NCI-H187 treated with DMSO at 0.1 percent for 48 hours (cell line): ENCODE measurements around the gene PC.
"Not testable (repeated sequence)": the region's sequence is repeated elsewhere in the genome, so short reads cannot be mapped to it uniquely, and the experiment has no call there.

Experiments used
- DNase-seq: peaks from one replicate; lab custom pipeline; 2025; lab: John Stamatoyannopoulos, UW

Gene PC

DNA sequence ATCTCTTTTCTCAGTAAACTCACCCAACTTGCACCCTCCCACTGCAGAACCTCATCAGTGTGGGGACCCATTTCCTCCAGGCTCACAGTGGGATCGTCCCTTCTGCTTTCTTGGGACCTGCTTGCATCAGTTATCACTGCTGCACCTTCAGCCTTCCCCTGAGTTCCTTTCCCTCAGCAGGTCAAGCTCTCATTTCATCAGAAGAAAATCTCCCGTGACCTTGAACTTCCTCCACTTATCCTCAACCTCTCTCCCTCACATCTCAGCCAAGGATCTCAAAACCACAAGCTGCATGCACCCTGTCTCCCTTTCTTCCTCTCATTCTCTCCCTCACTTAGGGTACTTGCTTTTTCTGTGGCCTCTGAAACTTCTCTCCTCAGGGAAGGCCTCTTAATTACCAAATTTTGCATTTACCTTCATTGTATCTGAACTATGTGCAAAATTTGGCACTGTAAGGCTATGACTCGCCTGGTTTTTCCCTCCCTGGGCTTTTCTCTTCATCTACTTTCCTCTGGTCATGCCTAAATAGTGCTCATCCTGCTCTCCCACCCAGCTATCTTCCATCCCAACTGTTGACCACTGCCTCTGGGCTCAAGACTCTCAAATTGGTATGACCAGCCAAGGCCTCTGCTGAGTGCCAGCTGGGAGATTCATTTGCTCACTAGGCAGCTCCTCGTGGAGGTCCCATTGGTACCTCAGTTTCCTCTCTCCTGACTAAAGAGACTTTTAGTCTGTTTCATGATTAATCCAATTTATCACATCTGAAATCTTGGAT, 117.7 kb downstream of the PC start:
- no peak for DNase-seq

DNA sequence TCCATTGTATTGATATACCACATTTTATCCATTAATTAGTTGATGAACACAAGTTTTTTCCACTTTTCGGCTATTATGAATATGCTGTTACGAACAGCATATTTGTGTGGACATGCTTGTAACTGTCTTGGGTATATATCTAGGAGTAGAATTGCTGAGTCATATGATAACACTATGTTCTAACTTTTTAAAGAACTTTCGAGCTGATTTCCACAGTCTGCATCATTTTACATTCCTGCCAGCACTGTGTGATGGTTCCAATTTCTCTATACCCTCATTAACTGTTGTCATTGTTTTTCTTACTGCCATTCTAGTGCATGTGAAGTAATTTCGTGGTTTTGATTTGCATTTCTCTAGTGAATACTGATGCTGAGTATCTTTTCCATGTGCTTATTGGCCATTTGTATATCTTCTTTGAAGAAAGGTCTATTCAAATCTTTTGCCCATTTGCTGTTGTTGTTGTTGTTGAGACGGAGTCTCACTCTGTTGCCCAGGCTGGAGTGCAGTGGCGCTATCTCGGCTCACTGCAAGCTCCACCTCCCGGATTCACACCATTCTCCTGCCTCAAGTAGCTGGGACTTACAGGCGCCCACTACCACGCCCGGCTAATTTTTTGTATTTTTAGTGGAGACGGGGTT, 122.3 kb downstream of the PC start:
- no peak for DNase-seq

DNA sequence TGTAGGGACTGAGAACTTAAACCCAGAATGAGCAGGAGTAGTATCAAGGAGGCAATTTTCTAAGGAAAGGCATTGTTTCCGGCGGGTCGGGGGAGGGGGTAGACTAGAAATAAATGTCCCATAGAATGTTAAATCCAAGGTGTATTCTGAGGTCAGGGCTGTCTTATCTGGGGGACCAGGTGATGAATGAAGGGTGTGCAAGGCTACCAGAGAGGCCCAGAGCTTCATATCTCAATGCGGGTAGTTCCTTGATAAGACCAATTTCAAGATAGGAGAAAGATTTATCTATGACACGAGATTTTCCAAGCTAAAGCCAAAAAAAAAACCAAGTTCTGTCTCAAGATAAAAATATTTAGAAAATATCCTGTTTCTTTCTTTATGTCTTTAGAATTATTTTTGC, 123.2 kb downstream of the PC start:
- no peak for DNase-seq

DNA sequence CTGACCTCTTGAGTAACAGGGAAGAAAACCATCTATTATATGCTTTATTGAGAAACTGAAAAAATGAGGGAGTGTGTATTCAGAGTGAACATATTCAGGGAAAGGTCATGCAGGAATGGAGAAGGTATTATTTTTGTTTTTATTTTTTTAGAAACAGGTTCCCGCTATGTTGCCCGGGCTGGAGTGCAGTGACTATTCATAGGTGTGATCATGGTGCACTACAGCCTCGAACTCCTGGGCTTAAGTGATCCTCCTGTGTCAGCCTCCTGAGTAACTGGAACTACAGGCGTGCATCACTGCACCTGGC, 123.7 kb downstream of the PC start:
- DNase-seq, result no peak

DNA sequence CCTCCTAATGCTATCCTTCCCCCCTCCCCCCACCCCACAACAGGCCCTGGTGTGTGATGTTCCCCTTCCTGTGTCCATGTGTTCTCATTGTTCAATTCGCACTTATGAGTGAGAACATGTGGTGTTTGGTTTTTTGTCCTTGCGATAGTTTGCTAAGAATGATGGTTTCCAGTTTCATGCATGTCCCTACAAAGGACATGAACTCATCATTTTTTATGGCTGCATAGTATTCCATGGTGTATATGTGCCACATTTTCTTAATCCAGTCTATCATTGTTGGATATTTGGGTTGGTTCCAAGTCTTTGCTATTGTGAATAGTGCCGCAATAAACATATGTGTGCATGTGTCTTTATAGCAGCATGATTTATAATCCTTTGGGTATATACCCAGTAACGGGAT, 133.6 kb downstream of the PC start:
- not testable (repeated sequence) for DNase-seq

DNA sequence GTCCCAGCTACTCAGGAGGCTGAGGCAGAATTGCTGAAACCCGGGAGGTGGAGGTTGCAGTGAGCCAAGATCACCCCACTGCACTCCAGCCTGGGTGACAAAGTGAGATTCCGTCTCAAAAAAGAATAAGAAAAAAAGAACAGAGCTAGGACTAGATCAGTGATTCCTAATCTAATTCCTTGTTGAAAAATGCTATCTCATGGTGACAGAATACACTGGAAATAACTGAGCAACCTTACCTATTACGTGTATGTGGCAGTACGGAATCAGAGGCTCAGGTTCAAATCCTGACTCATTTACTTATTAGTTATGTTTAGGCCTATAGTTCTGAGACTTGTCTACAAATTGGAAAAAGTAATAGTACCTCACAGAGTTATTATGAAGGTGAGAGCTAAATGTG, 134.5 kb downstream of the PC start:
- no peak for DNase-seq

DNA sequence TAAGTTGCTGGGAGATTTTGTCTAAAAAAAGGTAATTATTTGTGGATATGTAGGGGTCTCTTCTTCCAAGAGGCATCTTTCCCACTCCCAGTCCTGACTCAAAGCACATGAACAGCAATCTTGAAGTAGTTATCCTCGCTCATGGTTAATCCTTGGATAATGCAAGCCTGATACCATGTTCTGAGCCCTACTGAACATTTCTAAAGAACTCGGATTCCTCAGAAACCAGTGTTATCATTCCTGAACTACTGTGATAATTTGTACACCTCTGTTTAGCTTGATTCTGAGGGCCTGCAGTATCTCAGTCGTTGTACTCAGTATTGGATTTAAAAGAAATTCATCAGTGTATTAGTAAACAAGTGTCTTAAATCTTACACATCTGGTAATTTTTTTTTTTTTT, 137.3 kb downstream of the PC start:
- no peak for DNase-seq

DNA sequence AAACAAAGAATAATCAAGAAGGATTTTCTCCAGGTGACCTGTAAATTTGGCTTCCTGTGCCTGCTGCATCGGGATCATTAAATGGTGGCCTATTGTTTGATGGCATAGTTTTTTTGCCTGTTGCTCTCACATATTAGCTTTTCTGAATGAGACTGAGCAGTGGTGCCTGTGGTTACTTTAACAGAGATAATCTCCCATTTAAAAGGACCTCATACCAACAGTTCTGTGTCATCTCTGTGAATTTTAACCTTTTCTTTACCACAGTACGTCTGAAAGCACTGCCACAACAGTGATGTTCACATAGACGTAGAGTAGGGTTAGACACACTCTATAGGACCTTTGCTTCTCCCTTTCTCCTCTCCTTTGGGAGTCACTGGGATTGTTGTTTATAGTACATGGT, 137.8 kb downstream of the PC start:
- DNase-seq, result no peak

DNA sequence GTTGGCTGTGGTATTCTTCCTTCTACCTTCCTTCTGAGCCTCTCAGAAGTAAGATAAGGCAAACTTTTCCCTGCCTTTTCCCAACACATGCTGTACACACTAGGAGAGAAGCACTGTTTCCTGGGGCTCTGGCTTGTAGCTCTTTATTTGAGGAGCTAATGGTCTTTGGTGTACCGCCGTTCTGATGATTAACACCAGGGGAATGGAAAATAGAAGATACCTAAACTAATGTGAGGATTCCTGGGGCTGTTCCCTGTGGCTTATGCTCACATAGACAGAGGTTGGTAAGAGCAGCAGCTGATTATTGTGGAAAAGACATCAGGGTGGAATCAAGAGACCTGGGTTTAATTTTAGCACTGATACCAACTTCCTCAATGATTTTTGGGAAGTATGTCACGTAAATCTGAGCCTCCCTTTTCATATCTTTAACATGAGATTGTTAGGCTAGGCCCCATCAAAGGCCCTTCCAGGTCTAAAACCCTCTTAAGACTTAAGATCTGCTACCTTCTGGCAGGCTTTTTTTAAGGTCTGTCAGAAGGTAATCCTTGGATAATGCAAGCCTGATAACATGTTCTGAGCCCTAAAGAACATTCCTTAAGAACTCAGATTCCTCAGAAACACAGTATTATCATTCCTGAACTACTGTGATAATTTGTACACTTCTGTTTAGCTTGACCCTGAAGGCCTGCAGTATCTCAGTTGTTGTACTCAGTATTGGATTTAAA, 139.8 kb downstream of the PC start:
- no peak for DNase-seq

DNA sequence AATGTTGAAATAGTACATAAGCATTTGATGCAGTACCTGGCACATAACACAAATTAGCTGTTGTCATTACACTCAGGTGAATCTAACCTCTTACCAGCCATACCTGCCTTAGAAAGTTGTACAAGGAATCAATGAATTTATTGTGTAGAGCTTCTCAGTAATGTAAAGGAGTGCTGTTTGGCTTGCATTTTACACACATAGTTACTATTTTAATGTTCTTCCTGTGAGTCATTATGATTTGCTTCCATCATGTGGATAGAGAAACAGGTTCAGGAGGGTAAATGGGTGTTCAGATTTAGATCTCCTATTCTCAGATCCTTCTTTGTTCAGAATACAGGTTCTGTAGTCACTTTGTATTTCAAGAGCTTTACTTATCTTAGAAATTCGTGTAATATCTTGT, 142.5 kb downstream of the PC start:
- no peak for DNase-seq

DNA sequence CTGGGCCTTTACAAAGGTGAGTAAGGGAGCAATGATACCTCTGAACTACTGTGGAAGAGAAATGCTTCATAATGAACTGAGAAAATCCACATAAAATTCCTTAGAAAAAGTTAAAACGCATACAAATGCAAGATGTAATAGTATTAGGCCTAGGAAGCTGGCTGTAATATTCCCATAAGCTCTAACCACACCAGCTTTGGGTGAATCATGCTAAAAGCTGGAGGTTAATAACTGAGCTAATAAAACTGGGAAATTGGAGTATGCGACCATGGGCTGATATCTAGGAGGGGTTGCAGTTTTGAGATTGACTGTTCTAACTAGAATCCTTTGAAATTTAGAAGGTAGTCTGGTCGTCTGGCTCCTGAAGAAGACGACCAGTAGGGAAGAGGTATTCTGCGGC, 143.5 kb downstream of the PC start:
- DNase-seq, result no peak

DNA sequence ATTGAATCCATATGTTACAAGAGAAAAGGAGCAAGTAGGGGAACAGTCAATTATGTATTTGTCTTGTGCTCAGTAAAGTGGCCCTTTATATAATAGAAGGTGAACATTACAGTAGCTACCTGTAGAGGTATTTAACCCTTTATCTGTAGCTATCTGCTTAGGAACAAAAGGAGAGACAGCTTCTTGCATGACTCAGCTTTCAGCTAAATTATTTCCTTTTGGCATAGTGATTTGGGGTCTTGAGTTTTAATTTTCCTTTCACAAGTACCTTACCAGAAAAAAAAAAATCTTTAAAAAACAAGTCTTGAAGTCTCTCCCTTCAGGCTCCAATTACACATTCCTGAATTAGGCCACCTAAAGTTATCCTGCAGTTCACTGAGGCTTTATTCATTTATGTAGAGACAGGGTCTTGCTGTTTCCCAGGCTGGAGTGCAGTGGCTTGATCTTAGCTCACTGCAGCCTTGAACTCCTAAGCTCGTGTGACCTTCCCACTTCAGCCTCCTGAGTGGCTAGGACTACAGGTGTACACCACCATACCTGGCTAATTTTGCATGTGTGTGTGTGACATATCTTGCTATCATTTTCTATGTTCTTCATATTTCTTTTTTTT, 147.5 kb downstream of the PC start:
- DNase-seq, result no peak

DNA sequence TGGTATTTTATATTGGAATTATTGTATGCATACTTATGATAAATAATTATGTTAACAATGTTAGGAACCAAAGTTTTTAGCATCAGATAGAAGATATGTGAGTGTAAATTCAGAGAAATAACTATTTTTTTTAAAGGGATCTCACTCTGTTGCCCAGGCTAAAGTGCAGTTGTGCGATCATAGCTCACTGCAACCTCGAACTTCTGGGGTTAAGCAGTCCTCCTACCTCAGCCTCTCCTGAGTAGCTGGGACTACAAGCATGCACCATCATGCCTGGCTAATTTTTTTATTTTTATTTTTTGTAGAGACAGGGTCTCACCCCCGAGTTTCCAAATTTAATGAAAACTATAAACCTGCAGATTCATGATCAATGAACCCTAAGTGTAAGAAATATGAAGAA, 148.6 kb downstream of the PC start:
- no peak for DNase-seq

DNA sequence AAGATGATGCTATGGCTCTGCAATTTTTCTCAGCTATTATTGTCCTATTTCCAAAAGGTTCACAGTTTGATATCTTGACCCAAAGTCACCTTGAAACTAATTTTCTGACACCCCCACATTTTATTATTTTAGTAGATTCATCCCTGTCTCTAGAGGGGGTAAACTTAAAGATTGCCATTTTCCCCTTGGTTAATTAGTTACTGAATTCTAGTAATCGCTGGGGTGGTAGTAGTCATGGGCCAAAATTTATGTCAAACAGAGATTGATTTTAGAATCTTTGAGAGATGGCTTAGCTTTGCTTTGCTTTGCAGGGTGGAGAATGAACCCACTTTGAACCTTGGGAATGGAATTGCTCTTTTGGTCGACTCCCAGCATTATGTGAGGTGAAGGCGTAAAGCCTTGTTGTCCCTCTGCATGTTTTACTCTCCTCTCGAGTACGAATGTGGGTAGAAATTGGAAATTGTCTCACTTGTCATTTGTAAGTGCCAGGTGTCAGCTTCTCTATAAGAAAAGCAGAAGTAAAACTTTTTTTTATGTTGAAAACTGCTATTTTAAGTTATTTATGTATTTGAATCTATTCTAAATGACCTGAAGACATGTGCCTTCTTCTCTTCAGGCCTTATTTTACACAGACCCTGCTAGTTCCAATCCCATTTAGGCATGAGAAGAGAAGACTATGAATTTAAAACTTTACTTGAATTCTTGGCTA, 157.3 kb downstream of the PC start:
- no peak for DNase-seq

DNA sequence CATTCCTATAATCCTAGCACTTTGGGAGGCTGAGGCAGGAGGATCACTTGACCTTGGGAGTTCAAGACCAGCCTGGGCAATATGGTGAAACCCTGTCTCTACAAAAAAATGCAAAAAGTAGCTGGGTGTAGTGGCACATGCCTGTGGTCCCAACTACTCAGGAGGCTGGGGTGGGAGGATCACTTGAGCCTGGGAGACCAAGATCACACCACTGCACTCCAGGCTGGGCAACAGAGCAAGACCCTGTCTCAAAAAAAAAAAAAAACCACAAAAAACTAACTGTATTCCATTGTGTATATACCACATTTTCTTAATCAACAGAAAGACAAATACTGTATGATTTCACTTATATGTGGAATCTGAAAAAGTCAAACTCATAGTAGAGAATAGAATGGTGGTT, 158.4 kb downstream of the PC start:
- DNase-seq, result not testable (repeated sequence)
